HG02571 (cell line): ENCODE measurements around the gene PPP2R2C.

Experiments used
- ATAC-seq: cut with Tn5 transposase; IDR thresholded peaks from one replicate; pipeline ENCODE4 v1.9.1; 2021; ENCODE audit warnings: mild to moderate bottlenecking, moderate library complexity; ENCODE audit not compliant: unreplicated experiment

The PPP2R2C gene

GRCh38 chr4:6494431-6495295 lies 22.2 kb upstream of the PPP2R2C start:
- ATAC-seq: no peak

- ATAC-seq: no peak
Observed at GRCh38 chr4:6493658-6494304, 21.4 kb upstream of the PPP2R2C start.

- no peak for ATAC-seq
Observed at GRCh38 chr4:6492861-6493657, 20.6 kb upstream of the PPP2R2C start.

GRCh38 chr4:6492027-6492590 lies 19.7 kb upstream of the PPP2R2C start:
- no peak for ATAC-seq

GRCh38 chr4:6491235-6491634 lies 18.8 kb upstream of the PPP2R2C start:
- ATAC-seq: no peak

GRCh38 chr4:6489927-6490326 lies 17.5 kb upstream of the PPP2R2C start:
- ATAC-seq: no peak

GRCh38 chr4:6487466-6487865 lies 15.1 kb upstream of the PPP2R2C start:
- no peak for ATAC-seq

- no peak for ATAC-seq
Observed at GRCh38 chr4:6480534-6481088, 8.2 kb upstream of the PPP2R2C start.

- ATAC-seq: no peak
Observed at GRCh38 chr4:6478546-6479220, 6.3 kb upstream of the PPP2R2C start.

GRCh38 chr4:6476893-6477292 lies 4.5 kb upstream of the PPP2R2C start:
- no peak for ATAC-seq

- no peak for ATAC-seq
Observed at GRCh38 chr4:6475492-6476020, 3.1 kb upstream of the PPP2R2C start.

GRCh38 chr4:6474705-6475457 lies 2.5 kb upstream of the PPP2R2C start:
- ATAC-seq: no peak

- no peak for ATAC-seq
Observed at GRCh38 chr4:6474053-6474568, 1.7 kb upstream of the PPP2R2C start.

- no peak for ATAC-seq
Observed at GRCh38 chr4:6473264-6474052, 1.0 kb upstream of the PPP2R2C start.

GRCh38 chr4:6472008-6472386 lies 417 bp downstream of the PPP2R2C start:
- no peak for ATAC-seq

- no peak for ATAC-seq
Observed at GRCh38 chr4:6471307-6472007, 957 bp downstream of the PPP2R2C start.

GRCh38 chr4:6470502-6471306 lies 1.7 kb downstream of the PPP2R2C start:
- ATAC-seq: no peak
